Suprapubic skin (tissue), 4 donors: ENCODE results near the gene HHAT. TPM values are rescaled to one million over a fixed set of nuclear protein-coding genes. Genes with fewer than 3 reads are reported as not detected.

Experiments
- DNase-seq, 2 donors: peaks; one replicate each; pipeline ENCODE4 v3.0.0-alpha.2; 2019; ENCODE audit warnings: low spot score in 2 of 2
- H3K27ac ChIP-seq: fragments of 200-600 bp; sonication (generic); one replicate; pipeline ENCODE4 v1.5.1; 2019
- H3K27me3 ChIP-seq: fragments of 200-600 bp; sonication (generic); one replicate; pipeline ENCODE4 v1.5.1; 2019
- H3K36me3 ChIP-seq: fragments of 200-600 bp; sonication (generic); one replicate; pipeline ENCODE4 v1.5.1; 2019
- H3K4me1 ChIP-seq: fragments of 200-600 bp; sonication (generic); one replicate; pipeline ENCODE4 v1.5.1; 2019
- H3K4me3 ChIP-seq: fragments of 200-600 bp; sonication (generic); one replicate; pipeline ENCODE4 v1.5.1; 2019; ENCODE audit warnings: mild to moderate bottlenecking
- H3K9me3 ChIP-seq: fragments of 200-600 bp; sonication (generic); one replicate; pipeline ENCODE4 v1.5.1; 2019
- EP300 ChIP-seq: sonication (generic); formaldehyde crosslinking; IDR thresholded peaks from one replicate; pipeline ENCODE4 v1.6.1; 2017; ENCODE audit warnings: antibody characterized with exemption
- POLR2A ChIP-seq, 2 donors: fragments of 450-650 bp; IDR thresholded peaks; one replicate each; pipeline ENCODE4 v1.6.1; 2017; ENCODE audit warnings: antibody characterized with exemption in 2 of 2, mild to moderate bottlenecking in 2 of 2, moderate library complexity in 2 of 2
- POLR2AphosphoS5 ChIP-seq, 3 donors: sonication (generic); formaldehyde crosslinking; IDR thresholded peaks; one replicate each; pipeline ENCODE4 v1.6.1; 2017; ENCODE audit warnings: antibody characterized with exemption in 3 of 3
- WGBS: methylation state at CpG from one replicate; pipeline ENCODE4 v1.1.5; 2018; 5-methylcytosine and 5-hydroxymethylcytosine counted together
- total RNA-seq, 4 donors: library from RNA; depleted of rRNA; stranded (reverse); fragments of >200 nt; gene quantifications; one replicate each; pipeline ENCODE4 v1.1.0, GENCODE V29; 2016
- TF ChIP-seq, protein P1 (sequence below), 2 donors: fragments of 200-600 bp in 1 of 2; fragments of 450-650 bp in 1 of 2; sonication (generic) in 1 of 2; IDR thresholded peaks; one replicate each; pipeline ENCODE4 v1.5.1; 2016 to 2019; ENCODE audit warnings: antibody characterized with exemption in 2 of 2, mild to moderate bottlenecking in 1 of 2, moderate library complexity in 1 of 2

HHAT gene
- total RNA-seq, 4 donors from 2014 or later: 4.1 to 20.0 (median 9.3) TPM

DNA sequence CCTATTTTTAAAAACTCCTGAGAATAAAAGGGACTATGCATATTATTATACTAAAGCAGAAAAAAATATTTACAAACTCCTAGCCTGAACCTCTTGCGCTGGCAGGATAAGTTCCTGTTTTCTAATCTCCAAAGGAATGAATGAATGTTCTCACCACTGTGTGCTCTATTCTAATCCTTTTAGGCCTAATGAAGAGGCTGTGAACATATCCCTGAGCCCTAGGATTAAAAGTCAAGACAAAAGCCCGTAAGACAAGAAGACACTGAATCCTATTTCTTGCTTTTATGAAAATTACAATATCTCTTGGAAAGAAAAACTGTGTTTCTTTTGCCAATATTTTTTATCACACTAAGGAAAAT is 317.5 kb downstream of the HHAT start:
- Histone ChIP-seq H3K4me3 (no peak overlapping the region), H3K4me1 (no peaks in the 10 kb centered on the region), H3K27ac (no peak overlapping the region), H3K27me3 (no peaks in the 10 kb centered on the region), H3K36me3 (no peaks in the 10 kb centered on the region), H3K9me3 (no peaks in the 10 kb centered on the region)
- no peak for DNase-seq
- TF ChIP-seq POLR2AphosphoS5 (IDR thresholded peaks at IDR 0.05) (no peak), POLR2A (IDR thresholded peaks at IDR 0.05) (no peak), EP300 (no peak)
- TF ChIP-seq, protein P1, sequence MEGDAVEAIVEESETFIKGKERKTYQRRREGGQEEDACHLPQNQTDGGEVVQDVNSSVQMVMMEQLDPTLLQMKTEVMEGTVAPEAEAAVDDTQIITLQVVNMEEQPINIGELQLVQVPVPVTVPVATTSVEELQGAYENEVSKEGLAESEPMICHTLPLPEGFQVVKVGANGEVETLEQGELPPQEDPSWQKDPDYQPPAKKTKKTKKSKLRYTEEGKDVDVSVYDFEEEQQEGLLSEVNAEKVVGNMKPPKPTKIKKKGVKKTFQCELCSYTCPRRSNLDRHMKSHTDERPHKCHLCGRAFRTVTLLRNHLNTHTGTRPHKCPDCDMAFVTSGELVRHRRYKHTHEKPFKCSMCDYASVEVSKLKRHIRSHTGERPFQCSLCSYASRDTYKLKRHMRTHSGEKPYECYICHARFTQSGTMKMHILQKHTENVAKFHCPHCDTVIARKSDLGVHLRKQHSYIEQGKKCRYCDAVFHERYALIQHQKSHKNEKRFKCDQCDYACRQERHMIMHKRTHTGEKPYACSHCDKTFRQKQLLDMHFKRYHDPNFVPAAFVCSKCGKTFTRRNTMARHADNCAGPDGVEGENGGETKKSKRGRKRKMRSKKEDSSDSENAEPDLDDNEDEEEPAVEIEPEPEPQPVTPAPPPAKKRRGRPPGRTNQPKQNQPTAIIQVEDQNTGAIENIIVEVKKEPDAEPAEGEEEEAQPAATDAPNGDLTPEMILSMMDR (IDR thresholded peaks at IDR 0.05): no peak
- 88% methylated on average over 2 of the region's 2 CpGs for WGBS

DNA sequence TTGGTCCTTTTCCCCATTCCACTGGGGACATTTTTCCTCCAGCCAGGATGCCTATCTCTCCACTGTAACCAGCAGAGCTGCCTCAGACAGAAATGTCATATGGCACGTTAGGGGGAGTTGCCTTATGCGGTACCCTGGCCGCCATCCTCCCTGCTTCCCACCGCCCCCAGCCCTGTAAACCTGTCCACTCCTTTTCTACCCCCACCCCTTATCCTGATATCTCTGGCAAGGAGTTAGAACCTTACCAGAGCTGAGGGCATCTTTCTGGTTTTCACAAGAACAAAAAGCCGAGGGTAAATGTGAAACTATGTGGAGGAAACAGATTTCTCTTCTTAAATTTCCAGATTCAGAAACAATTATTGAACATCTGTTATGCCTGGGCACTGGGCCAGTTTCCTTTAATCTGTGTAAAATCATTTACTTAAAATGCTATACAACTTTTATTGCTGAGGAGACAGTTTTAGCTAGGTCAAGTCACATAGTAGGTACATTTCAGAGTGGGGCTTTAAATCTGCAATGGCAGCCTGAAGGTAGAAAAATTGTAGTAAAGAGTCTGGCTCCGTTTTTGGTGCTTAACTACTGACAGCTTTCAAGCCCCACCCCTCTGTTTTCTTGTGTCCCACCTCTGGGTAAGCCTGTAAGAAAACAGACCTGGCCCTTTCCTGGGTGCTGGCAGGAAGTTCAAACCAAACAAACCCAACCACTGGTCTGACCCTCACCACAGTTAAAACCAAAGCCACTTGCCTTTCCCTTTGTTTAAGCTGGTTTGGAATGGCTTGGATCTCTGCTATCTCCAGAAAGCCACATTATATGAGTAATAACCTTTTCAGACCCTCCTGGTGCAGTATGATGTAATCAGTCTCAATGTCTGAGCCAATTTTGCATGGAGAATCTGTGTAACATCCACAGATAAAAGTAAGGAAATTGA is 319.0 kb downstream of the HHAT start:
- TF ChIP-seq, protein P1 (IDR thresholded peaks at IDR 0.05): no peak
- no peak for TF ChIP-seq POLR2A (IDR thresholded peaks at IDR 0.05)
- TF ChIP-seq EP300: no peak
- TF ChIP-seq POLR2AphosphoS5 (IDR thresholded peaks at IDR 0.05): no peak
- Histone ChIP-seq H3K36me3 (no peaks in the 10 kb centered on the region), H3K9me3 (no peaks in the 10 kb centered on the region), H3K27ac (no peak overlapping the region), H3K4me1 (no peaks in the 10 kb centered on the region), H3K4me3 (no peak overlapping the region), H3K27me3 (no peaks in the 10 kb centered on the region)
- DNase-seq: no peak
- 56% methylated on average over 6 of the region's 6 CpGs for WGBS

DNA sequence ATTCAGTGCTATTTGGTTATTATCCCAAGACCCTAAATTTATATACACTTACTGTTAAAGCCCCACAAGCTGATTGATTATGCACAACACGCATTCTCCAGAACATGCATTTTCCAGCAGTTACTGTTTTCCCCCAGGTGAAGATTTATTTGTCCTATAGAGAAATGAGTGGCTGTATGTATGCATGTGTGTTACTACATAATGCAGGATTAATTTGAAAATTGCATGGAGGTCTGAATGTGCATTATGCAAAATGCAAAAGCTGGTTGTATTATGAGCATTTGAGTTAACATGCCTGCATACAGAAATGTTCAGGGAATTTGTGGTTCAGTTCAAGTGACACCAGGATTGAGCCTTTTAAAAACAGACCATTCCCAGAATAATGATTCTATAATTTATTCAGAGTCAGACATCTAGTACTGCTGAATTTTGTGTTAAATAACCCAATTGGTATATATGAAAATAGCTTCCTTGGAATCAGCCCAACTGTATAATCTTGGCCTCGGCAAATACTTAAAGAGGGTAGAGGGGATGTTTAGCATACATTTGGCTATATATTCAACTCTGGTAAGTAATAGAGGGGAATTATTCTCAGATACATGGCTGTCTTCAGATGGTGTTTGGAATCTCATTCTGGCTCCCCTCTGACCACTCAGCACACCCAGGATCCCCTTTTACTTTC is 320.0 kb downstream of the HHAT start:
- Histone ChIP-seq H3K27me3 (no peaks in the 10 kb centered on the region), H3K36me3 (no peaks in the 10 kb centered on the region), H3K4me1 (no peaks in the 10 kb centered on the region), H3K4me3 (no peak overlapping the region), H3K9me3 (no peaks in the 10 kb centered on the region), H3K27ac (no peak overlapping the region)
- TF ChIP-seq EP300 (no peak), POLR2A (IDR thresholded peaks at IDR 0.05) (no peak), POLR2AphosphoS5 (IDR thresholded peaks at IDR 0.05) (no peak)
- TF ChIP-seq, protein P1 (IDR thresholded peaks at IDR 0.05): no peak
- DNase-seq: no peak
- 61% methylated on average over 2 of the region's 2 CpGs for WGBS

DNA sequence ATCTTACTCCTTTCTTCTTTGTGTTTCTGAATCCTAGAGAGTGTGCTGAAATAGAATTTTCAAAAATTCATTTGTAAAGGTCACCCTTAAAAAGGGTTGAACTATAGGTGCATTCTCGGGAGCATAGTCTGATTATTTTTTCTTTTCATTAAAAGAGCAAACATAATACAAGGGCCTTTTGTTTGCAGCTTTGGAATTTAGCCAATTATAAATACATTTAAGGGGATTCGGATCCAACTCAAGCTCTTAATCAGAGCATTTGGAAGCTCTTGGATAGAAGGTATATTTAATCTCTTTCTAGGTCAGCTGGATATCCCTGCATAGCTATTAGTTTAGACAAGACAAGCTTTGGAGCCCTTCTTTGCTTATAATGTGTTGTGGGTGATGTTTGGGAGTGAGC is 321.7 kb downstream of the HHAT start:
- Histone ChIP-seq H3K4me1 (no peaks in the 10 kb centered on the region), H3K4me3 (no peak overlapping the region), H3K27ac (no peak overlapping the region), H3K9me3 (no peaks in the 10 kb centered on the region), H3K27me3 (no peaks in the 10 kb centered on the region), H3K36me3 (no peaks in the 10 kb centered on the region)
- TF ChIP-seq EP300 (no peak), POLR2AphosphoS5 (IDR thresholded peaks at IDR 0.05) (no peak), POLR2A (IDR thresholded peaks at IDR 0.05) (no peak)
- TF ChIP-seq, protein P1 (IDR thresholded peaks at IDR 0.05): no peak
- DNase-seq: no peak
- WGBS: 77% methylated on average over 2 of the region's 2 CpGs

DNA sequence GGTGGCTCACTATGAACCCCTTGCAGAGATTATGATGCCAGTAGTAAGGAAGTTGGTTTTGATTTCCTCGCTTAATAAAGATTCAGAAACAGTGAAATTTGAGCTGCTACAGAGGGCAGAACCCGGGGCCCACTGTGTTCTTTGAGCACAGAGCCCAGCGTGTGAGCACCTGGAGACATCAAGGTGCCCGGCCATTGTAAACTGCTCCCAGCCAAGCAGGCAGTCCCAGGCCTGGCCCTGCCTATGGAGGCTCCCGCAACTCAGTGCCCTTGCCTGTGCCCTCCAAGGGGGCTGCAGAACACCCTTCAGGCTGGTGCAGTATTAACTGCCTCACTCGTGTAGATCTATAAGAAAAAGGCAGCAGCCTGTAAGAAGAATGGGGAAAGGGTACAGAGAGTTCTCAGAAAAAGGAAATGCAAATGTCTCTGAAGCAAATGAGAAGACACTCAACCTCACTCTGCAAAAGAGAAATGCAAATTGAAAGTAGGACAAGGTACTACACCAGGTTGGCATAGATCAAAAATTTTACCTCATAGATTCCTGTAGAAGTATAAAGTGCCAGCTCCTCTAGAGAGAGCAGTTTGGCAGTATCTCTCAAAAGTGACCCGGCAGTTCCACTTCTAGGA is 323.7 kb downstream of the HHAT start:
- no peaks in the 10 kb centered on the region for H3K9me3 ChIP-seq
- no peak overlapping the region for H3K27ac ChIP-seq
- no peaks in the 10 kb centered on the region for H3K36me3 ChIP-seq
- H3K4me1 ChIP-seq: no peaks in the 10 kb centered on the region
- TF ChIP-seq POLR2AphosphoS5 (IDR thresholded peaks at IDR 0.05): no peak
- TF ChIP-seq POLR2A (IDR thresholded peaks at IDR 0.05): no peak
- TF ChIP-seq, protein P1 (IDR thresholded peaks at IDR 0.05): no peak
- no peak for TF ChIP-seq EP300
- 88% methylated on average over 7 of the region's 7 CpGs for WGBS
- no peak for DNase-seq
- H3K27me3 ChIP-seq: no peaks in the 10 kb centered on the region
- H3K4me3 ChIP-seq: no peak overlapping the region
